ENCODE results near the gene ST3GAL3. TPM values are rescaled to one million over a fixed set of nuclear protein-coding genes. Genes with fewer than 3 reads are reported as not detected.
A peak's percentile ranks its signal among the peaks of the same experiment; 100 is the strongest.

The ST3GAL3 gene
- total and polyA plus RNA-seq, 2 donors (not counting 3 experiments of a cell fraction or from before 2014, with no cell fraction given): 14.3 to 35.8 TPM

DNA sequence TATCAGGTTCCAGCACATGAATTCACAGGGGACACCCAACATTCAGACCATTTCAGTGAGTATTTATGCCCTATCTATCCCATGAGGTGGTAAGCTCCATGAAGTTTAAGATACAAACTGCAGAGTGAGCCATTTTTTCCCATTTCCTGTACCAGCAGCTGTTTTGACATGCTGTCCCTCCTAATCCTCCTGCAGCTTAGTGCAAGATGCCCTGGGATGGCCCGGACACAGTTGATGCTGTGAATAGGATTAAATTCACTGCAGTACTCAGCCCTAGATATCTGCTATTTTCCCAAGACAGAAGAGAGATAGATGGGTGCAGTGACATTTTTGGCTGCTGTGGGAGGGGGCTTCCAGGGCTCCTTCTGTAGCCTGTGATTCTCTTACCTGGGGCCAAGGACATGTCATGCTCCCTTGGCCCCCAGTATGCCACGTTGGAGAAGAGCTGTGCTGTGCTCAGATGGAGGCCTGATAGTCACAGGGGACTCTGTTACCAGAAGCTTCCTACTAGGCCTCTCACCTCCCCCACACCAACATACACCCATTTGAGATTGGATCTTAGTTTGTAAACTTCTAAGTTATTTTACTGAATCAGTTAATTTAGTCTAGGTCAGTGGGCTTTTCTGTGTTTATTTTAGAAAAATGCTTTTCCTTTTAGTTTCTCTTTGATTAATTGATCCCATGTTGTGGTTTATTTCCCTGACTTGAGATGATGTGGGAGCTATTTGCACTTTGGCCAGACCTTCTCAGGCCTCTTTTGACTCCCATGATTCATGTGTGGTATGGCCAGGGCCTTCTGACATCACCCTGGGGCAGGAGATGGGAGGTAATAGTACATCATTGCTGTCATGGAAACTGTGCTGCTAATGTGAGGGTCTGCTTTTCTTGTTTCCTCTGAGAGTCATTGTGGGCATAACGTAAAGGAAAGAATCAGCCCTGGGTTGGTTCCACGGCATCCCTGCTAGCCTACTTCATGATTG, 92.6 kb downstream of the ST3GAL3 start:
- Histone ChIP-seq H3K27ac (ENCODE audit: insufficient read depth, low read depth, low read length) (no peak overlapping the region), H3K4me1 (ENCODE audit: control insufficient read depth, extremely low read depth, insufficient read depth, low read length) (no peaks in the 10 kb centered on the region), H3K4me3 (replicated peaks in 1 of 3; ENCODE audit: insufficient read depth in 1 of 3, low read depth in 1 of 3, low read length in 3 of 3) (no peak overlapping the region), H4K20me1 (replicated peaks; ENCODE audit: control insufficient read depth, extremely low read depth, insufficient read depth, low read length) (no peaks in the 10 kb centered on the region), H3K36me3 (ENCODE audit: control insufficient read depth in 2 of 2, extremely low read depth in 1 of 2, insufficient read depth in 2 of 2, low read length in 2 of 2) (peaks cover 0 to 3% of the 10 kb centered on the region in 2 experiments), H3K9ac (replicated peaks; ENCODE audit: extremely low read depth, insufficient read depth, low read length) (no peak overlapping the region), H3K9me3 (replicated peaks; ENCODE audit: control insufficient read depth, insufficient read depth, low read length) (no peaks in the 10 kb centered on the region), H3K4me2 (ENCODE audit: insufficient read depth, low read length) (no peak overlapping the region), H3K27me3 (ENCODE audit: control insufficient read depth in 2 of 2, insufficient read depth in 2 of 2, low read length in 2 of 2) (no peaks in the 10 kb centered on the region), H3K79me2 (ENCODE audit: control insufficient read depth, insufficient read depth, low read length) (no peaks in the 10 kb centered on the region), H2AFZ (ENCODE audit: low read depth, low read length) (no peak overlapping the region), H3K9me1 (replicated peaks; ENCODE audit: control insufficient read depth, extremely low read depth, insufficient read depth, low read length) (no peaks in the 10 kb centered on the region)
- peak; percentile 28 for FAIRE-seq
- TF ChIP-seq POLR2A (IDR thresholded peaks at IDR 0.05; ENCODE audit: low read depth, low read length): no peak
- TF ChIP-seq MYC (IDR thresholded peaks at IDR 0.05; ENCODE audit: low read depth, low read length): no peak
- no peak for TF ChIP-seq EZH2 (IDR thresholded peaks at IDR 0.05; ENCODE audit: borderline replicate concordance, low read depth, low read length, severe bottlenecking)
- TF ChIP-seq FOS (IDR thresholded peaks at IDR 0.05; ENCODE audit: borderline replicate concordance, insufficient read depth, low read length): no peak
- TF ChIP-seq GATA2 (IDR thresholded peaks at IDR 0.05; ENCODE audit: insufficient read depth, insufficient read length, low read depth, low read length): no peak
- TF ChIP-seq, protein P1, sequence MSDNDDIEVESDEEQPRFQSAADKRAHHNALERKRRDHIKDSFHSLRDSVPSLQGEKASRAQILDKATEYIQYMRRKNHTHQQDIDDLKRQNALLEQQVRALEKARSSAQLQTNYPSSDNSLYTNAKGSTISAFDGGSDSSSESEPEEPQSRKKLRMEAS (IDR thresholded peaks at IDR 0.05; ENCODE audit: insufficient read depth, insufficient read length): no peak
- TF ChIP-seq CTCF (IDR thresholded peaks at IDR 0.05; ENCODE audit: extremely low read depth in 1 of 2, insufficient read depth in 1 of 2, low read depth in 1 of 2, low read length in 2 of 2): no peak
- TF ChIP-seq JUN (IDR thresholded peaks at IDR 0.05; ENCODE audit: borderline replicate concordance, insufficient read depth, insufficient read length, low read depth): no peak
- TF ChIP-seq POLR2AphosphoS5 (IDR thresholded peaks at IDR 0.05; ENCODE audit: insufficient read depth, low read depth, low read length): no peak
- intact Hi-C loops (cut with micrococcal nuclease): no loop called here
- ChIA-PET POLR2A (no interaction called here), CTCF (interaction anchor here (1.1 kb wide), 1 partner anchor 37 kb away, joined by 3 read pairs; no protein-coding TSS in a partner anchor)
- no TSS peak for BruUV-seq (replicated peaks)
- no peak for DNase-seq (ENCODE audit: low read depth, low spot score)
- dilution Hi-C loops (cut with MboI; ENCODE audit: extremely low pct_ligation_motif_present, low sequenced_read_pairs): no loop called here
